BJ (cell line): ENCODE results near the gene CCNL2. TPM values are rescaled to one million over a fixed set of nuclear protein-coding genes. Genes with fewer than 3 reads are reported as not detected.
A peak's percentile ranks its signal among the peaks of the same experiment; 100 is the strongest.

ENCODE experiments used
- CTCF ChIA-PET: fragments of 350-600 bp; formaldehyde crosslinking; extraction: SDS; loops from one replicate; lab custom pipeline; 2021; ENCODE audit warnings: antibody characterized with exemption, inconsistent platforms; lab: Yijun Ruan, JAX
- POLR2A ChIA-PET: fragments of 300-600 bp; sonication (Branson Sonifier 250); formaldehyde crosslinking; extraction: SDS; loops from one replicate; lab custom pipeline; 2021; ENCODE audit warnings: antibody characterized with exemption; lab: Charles Lee
- DNase-seq: peaks from one replicate; pipeline ENCODE4 v3.0.0-alpha.2; 2011; ENCODE audit warnings: low read depth
- H3K27me3 ChIP-seq: 2 replicates; pipeline ENCODE4 v1.6.0; 2011; ENCODE audit warnings: low read length; ENCODE audit not compliant: control insufficient read depth, insufficient read depth
- H3K36me3 ChIP-seq: 2 replicates; pipeline ENCODE4 v1.5.1; 2011; ENCODE audit warnings: low read length; ENCODE audit not compliant: control insufficient read depth, insufficient read depth
- H3K4me3 ChIP-seq: 2 replicates; pipeline ENCODE4 v1.5.1; 2011; ENCODE audit warnings: low read depth, mild to moderate bottlenecking, control low read depth, low read length
- CTCF ChIP-seq: IDR thresholded peaks from 2 replicates; pipeline ENCODE4 v1.5.1; 2011; ENCODE audit warnings: low read depth, mild to moderate bottlenecking, control low read depth, inconsistent platforms, low read length, moderate library complexity; ENCODE audit not compliant: insufficient read depth
- polyA plus RNA-seq: library from polyadenylated mRNA; depleted of rRNA; stranded (reverse); fragments of >200 nt; gene quantifications from 2 replicates; pipeline ENCODE4 v1.2.3, GENCODE V29; 2011

The CCNL2 gene
- polyA plus RNA-seq, 1 experiment: 175 TPM

GRCh38 chr1:1432274-1432950 is 33.3 kb upstream of the CCNL2 start:
- CTCF ChIA-PET: interaction anchor here (0.9 to 4.6 kb wide), 2 partner anchors 10 to 33 kb away, joined by 3 to 24 read pairs; partner anchors contain the start of gene CCNL2
- DNase-seq: no peak
- TF ChIP-seq CTCF: no peak
- no peak overlapping the region for H3K4me3 ChIP-seq
- H3K36me3 ChIP-seq: no peaks in the 10 kb centered on the region
- POLR2A ChIA-PET: no interaction called here
- H3K27me3 ChIP-seq: peaks cover 4% of the 10 kb centered on the region; the same call in 1 of the 2 replicates

GRCh38 chr1:1431845-1432273 is 32.7 kb upstream of the CCNL2 start:
- no peak for TF ChIP-seq CTCF
- ChIA-PET POLR2A (no interaction called here), CTCF (interaction anchor here (4.6 kb wide), 1 partner anchor 10 kb away, joined by 24 read pairs; no protein-coding TSS in a partner anchor)
- Histone ChIP-seq H3K27me3 (peaks cover 4% of the 10 kb centered on the region; the same call in 1 of the 2 replicates), H3K4me3 (no peak overlapping the region), H3K36me3 (no peaks in the 10 kb centered on the region)
- DNase-seq: no peak

GRCh38 chr1:1430992-1431844 is 32.1 kb upstream of the CCNL2 start:
- Histone ChIP-seq H3K27me3 (0 out of 2 replicates have a peak, but pooled peaks cover under 1% of the 10 kb centered on the region), H3K4me3 (no peak overlapping the region), H3K36me3 (no peaks in the 10 kb centered on the region)
- ChIA-PET POLR2A (no interaction called here), CTCF (interaction anchor here (0.6 to 4.6 kb wide), 2 partner anchors 11 to 32 kb away, joined by 3 to 24 read pairs; no protein-coding TSS in a partner anchor)
- DNase-seq: no peak
- no peak for TF ChIP-seq CTCF

GRCh38 chr1:1430114-1430982 is 31.2 kb upstream of the CCNL2 start:
- DNase-seq: no peak
- POLR2A ChIA-PET: interaction anchor here (0.6 kb wide), 2 partner anchors 30 to 56 kb away, joined by 5 to 6 read pairs; no protein-coding TSS in a partner anchor
- Histone ChIP-seq H3K4me3 (no peak overlapping the region), H3K36me3 (no peaks in the 10 kb centered on the region), H3K27me3 (no peaks in the 10 kb centered on the region)
- CTCF ChIA-PET: interaction anchor here (0.6 to 4.6 kb wide), 4 partner anchors 12 to 33 kb away, joined by 3 to 24 read pairs (median 4); partner anchors contain the start of genes ATAD3C and CCNL2
- TF ChIP-seq CTCF: peak; percentile 35
